DOHH2 (cell line): ENCODE results near the gene TACC2.

Source experiments
- H3F3A ChIP-seq: fragments of 200-600 bp; sonication (generic), shearing (Covaris generic); 2 replicates; pipeline ENCODE4 v1.6.0; 2016; ENCODE audit warnings: antibody characterized with exemption, mild to moderate bottlenecking; ENCODE audit not compliant: control insufficient read depth, insufficient read depth
- H3K27ac ChIP-seq: fragments of 200-600 bp; sonication (generic); 2 replicates; pipeline ENCODE4 v1.5.1; 2014; ENCODE audit warnings: low read depth, mild to moderate bottlenecking, low read length, moderate library complexity
- H3K27me3 ChIP-seq: fragments of 200-600 bp; sonication (generic); 2 replicates; pipeline ENCODE4 v1.6.1; 2014; ENCODE audit warnings: mild to moderate bottlenecking, low read length, mixed read lengths; ENCODE audit not compliant: control insufficient read depth
- H3K36me3 ChIP-seq: fragments of 200-600 bp; sonication (generic); 2 replicates; pipeline ENCODE4 v1.6.1; 2014; ENCODE audit warnings: mild to moderate bottlenecking, low read length, moderate library complexity, mixed read lengths; ENCODE audit not compliant: control insufficient read depth
- H3K4me1 ChIP-seq: fragments of 200-600 bp; sonication (generic); 2 replicates; pipeline ENCODE4 v1.6.1; 2014; ENCODE audit warnings: mild to moderate bottlenecking, low read length, mixed read lengths; ENCODE audit not compliant: control insufficient read depth
- H3K4me2 ChIP-seq: fragments of 200-600 bp; sonication (generic); 2 replicates; pipeline ENCODE4 v1.6.0; 2014; ENCODE audit warnings: mild to moderate bottlenecking, low read length, moderate library complexity
- H3K4me3 ChIP-seq: fragments of 200-600 bp; sonication (generic); 2 replicates; pipeline ENCODE4 v1.5.1; 2014; ENCODE audit warnings: mild to moderate bottlenecking, low read length, mixed read lengths
- H3K79me2 ChIP-seq: fragments of 200-600 bp; sonication (generic); 2 replicates; pipeline ENCODE4 v1.6.1; 2014; ENCODE audit warnings: mild to moderate bottlenecking, low read length, mixed read lengths; ENCODE audit not compliant: control insufficient read depth
- H3K9me2 ChIP-seq: fragments of 200-600 bp; sonication (generic); replicated peaks from 2 replicates; pipeline ENCODE4 v1.6.1; 2014; ENCODE audit warnings: mild to moderate bottlenecking, low read length, mixed read lengths; ENCODE audit not compliant: control insufficient read depth
- H3K9me3 ChIP-seq: fragments of 200-600 bp; sonication (generic); 2 replicates; pipeline ENCODE4 v1.6.1; 2014; ENCODE audit warnings: antibody characterized with exemption, low read length, mixed read lengths; ENCODE audit not compliant: control insufficient read depth, insufficient read depth
- H4K20me1 ChIP-seq: fragments of 200-600 bp; sonication (generic); 2 replicates; pipeline ENCODE4 v1.6.0; 2014; ENCODE audit warnings: low read depth, mild to moderate bottlenecking, antibody characterized with exemption, low read length, moderate library complexity; ENCODE audit not compliant: control insufficient read depth, insufficient read depth
- CTCF ChIP-seq: fragments of 200-600 bp; sonication (generic); IDR thresholded peaks from one replicate; pipeline ENCODE4 v1.5.1; 2014; ENCODE audit warnings: antibody characterized with exemption, mild to moderate bottlenecking, low read depth, low read length; ENCODE audit not compliant: poor library complexity, severe bottlenecking
- EZH2phosphoT487 ChIP-seq: fragments of 200-600 bp; sonication (generic); IDR thresholded peaks from 2 replicates; pipeline ENCODE4 v1.6.1; 2017; ENCODE audit warnings: borderline replicate concordance, mild to moderate bottlenecking, antibody characterized with exemption, low read length, moderate library complexity, mixed read lengths

Gene TACC2

GRCh38 chr10:121947343-121948330 is 41.3 kb upstream of the TACC2 start:
- Histone ChIP-seq H3K4me3 (no peak overlapping the region), H3F3A (peaks cover 5% of the 10 kb centered on the region; the same call in 1 of the 2 replicates), H3K27ac (no peak overlapping the region), H3K4me1 (no peaks in the 10 kb centered on the region), H3K4me2 (no peak overlapping the region), H3K36me3 (no peaks in the 10 kb centered on the region), H3K9me2 (no peaks in the 10 kb centered on the region), H4K20me1 (no peaks in the 10 kb centered on the region), H3K9me3 (no peaks in the 10 kb centered on the region), H3K27me3 (no peaks in the 10 kb centered on the region), H3K79me2 (no peaks in the 10 kb centered on the region)
- TF ChIP-seq EZH2phosphoT487 (no peak), CTCF (no peak)

GRCh38 chr10:121949049-121949448 is 39.9 kb upstream of the TACC2 start:
- TF ChIP-seq CTCF, result no peak
- TF ChIP-seq EZH2phosphoT487, result no peak

DNA sequence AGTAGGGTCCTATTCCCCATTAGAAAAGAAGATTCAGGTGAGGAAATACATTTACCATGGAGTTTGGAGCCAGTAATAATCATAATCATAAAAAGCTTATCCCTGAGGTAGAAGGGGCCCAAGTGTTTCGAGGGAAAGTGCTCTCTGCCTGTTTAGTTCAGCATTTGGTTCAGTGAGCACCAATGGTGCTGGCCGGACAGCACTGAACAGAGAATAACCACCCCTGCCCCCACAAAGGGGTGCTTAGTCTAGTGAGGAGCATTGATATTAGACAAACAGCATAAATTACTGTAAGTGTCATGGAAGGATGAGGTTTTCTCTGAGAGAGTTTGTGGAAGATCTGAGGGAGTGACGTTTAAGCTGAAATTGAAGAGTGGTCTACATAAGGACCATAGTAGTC is 39.5 kb upstream of the TACC2 start:
- Histone ChIP-seq H3K36me3 (no peaks in the 10 kb centered on the region), H3K9me2 (no peaks in the 10 kb centered on the region), H3K79me2 (no peaks in the 10 kb centered on the region), H3F3A (peaks cover 3% of the 10 kb centered on the region), H3K27me3 (no peaks in the 10 kb centered on the region), H3K9me3 (no peaks in the 10 kb centered on the region), H4K20me1 (no peaks in the 10 kb centered on the region), H3K4me3 (no peak overlapping the region), H3K4me1 (no peaks in the 10 kb centered on the region), H3K4me2 (no peak overlapping the region), H3K27ac (no peak overlapping the region)
- no peak for TF ChIP-seq CTCF

More at GRCh38 chr10:121949049-121949448, 39.9 kb upstream of the TACC2 start:
- Histone ChIP-seq H3K36me3 (no peaks in the 10 kb centered on the region), H3K4me1 (no peaks in the 10 kb centered on the region), H3K27ac (no peak overlapping the region), H3K9me2 (no peaks in the 10 kb centered on the region), H3F3A (peaks cover 3% of the 10 kb centered on the region), H3K4me2 (no peak overlapping the region), H3K79me2 (no peaks in the 10 kb centered on the region), H3K27me3 (no peaks in the 10 kb centered on the region), H4K20me1 (no peaks in the 10 kb centered on the region), H3K9me3 (no peaks in the 10 kb centered on the region), H3K4me3 (no peak overlapping the region)
